Measurements from ENCODE around the gene PTGER3. TPM values are rescaled to one million over a fixed set of nuclear protein-coding genes. Genes with fewer than 3 reads are reported as not detected.
A peak's percentile ranks its signal among the peaks of the same experiment; 100 is the strongest.

The PTGER3 gene
- total and polyA plus RNA-seq, 2 donors: 16.0 to 36.0 TPM

- no peak for DNase-seq (ENCODE audit: extremely low spot score)
- no peak overlapping the region for H3K4me3 ChIP-seq (ENCODE audit: low read depth, low read length)
- H3K36me3 ChIP-seq (ENCODE audit: insufficient read depth): no peaks in the 10 kb centered on the region
- no peak overlapping the region for H3K27ac ChIP-seq (ENCODE audit: low read depth)
- WGBS: 51% methylated on average over 2 of the region's 2 CpGs
- H3K4me1 ChIP-seq (ENCODE audit: insufficient read depth): no peaks in the 10 kb centered on the region
These were observed 5.8 kb downstream of the PTGER3 start for GRCh38 chr1:71041806-71042205.

- no peak overlapping the region for H3K27ac ChIP-seq (ENCODE audit: low read depth)
- DNase-seq (ENCODE audit: extremely low spot score): no peak
These were observed 7.9 kb downstream of the PTGER3 start for GRCh38 chr1:71039661-71040262.

GRCh38 chr1:71038942-71039341, 8.7 kb downstream of the PTGER3 start:
- no peak overlapping the region for H3K4me3 ChIP-seq (ENCODE audit: low read depth, low read length)
- no peak for DNase-seq (ENCODE audit: extremely low spot score)
- no peaks in the 10 kb centered on the region for H3K4me1 ChIP-seq (ENCODE audit: insufficient read depth)
- H3K36me3 ChIP-seq (ENCODE audit: insufficient read depth): no peaks in the 10 kb centered on the region
- H3K27ac ChIP-seq (ENCODE audit: low read depth): no peak overlapping the region
- 79% methylated on average over 2 of the region's 2 CpGs for WGBS

More at GRCh38 chr1:71039661-71040262, 7.9 kb downstream of the PTGER3 start:
- H3K4me1 ChIP-seq (ENCODE audit: insufficient read depth): no peaks in the 10 kb centered on the region
- H3K36me3 ChIP-seq (ENCODE audit: insufficient read depth): no peaks in the 10 kb centered on the region
- no peak overlapping the region for H3K4me3 ChIP-seq (ENCODE audit: low read depth, low read length)

GRCh38 chr1:71037829-71038620, 9.6 kb downstream of the PTGER3 start:
- Histone ChIP-seq H3K36me3 (ENCODE audit: insufficient read depth) (no peaks in the 10 kb centered on the region), H3K4me3 (ENCODE audit: low read depth, low read length) (no peak overlapping the region), H3K4me1 (ENCODE audit: insufficient read depth) (no peaks in the 10 kb centered on the region), H3K27ac (ENCODE audit: low read depth) (no peak overlapping the region)
- 56% methylated on average over 2 of the region's 2 CpGs for WGBS
- DNase-seq (ENCODE audit: extremely low spot score): no peak

- 93% methylated on average over 9 of the region's 9 CpGs for WGBS
- H3K4me3 ChIP-seq (ENCODE audit: low read depth, low read length): no peak overlapping the region
- no peaks in the 10 kb centered on the region for H3K36me3 ChIP-seq (ENCODE audit: insufficient read depth)
- H3K27ac ChIP-seq (ENCODE audit: low read depth): no peak overlapping the region
- no peak for DNase-seq (ENCODE audit: extremely low spot score)
- no peaks in the 10 kb centered on the region for H3K4me1 ChIP-seq (ENCODE audit: insufficient read depth)
These were observed 10.6 kb downstream of the PTGER3 start for GRCh38 chr1:71037066-71037465.

GRCh38 chr1:71033136-71033535, 14.5 kb downstream of the PTGER3 start:
- no peak overlapping the region for H3K27ac ChIP-seq (ENCODE audit: low read depth)
- WGBS: 100% methylated on average over 1 of the region's 1 CpG
- no peaks in the 10 kb centered on the region for H3K36me3 ChIP-seq (ENCODE audit: insufficient read depth)
- DNase-seq (ENCODE audit: extremely low spot score): no peak
- H3K4me3 ChIP-seq (ENCODE audit: low read depth, low read length): no peak overlapping the region
- H3K4me1 ChIP-seq (ENCODE audit: insufficient read depth): no peaks in the 10 kb centered on the region

GRCh38 chr1:71031426-71031825, 16.2 kb downstream of the PTGER3 start:
- no peak overlapping the region for H3K27ac ChIP-seq (ENCODE audit: low read depth)
- DNase-seq (ENCODE audit: extremely low spot score): no peak
- no peak overlapping the region for H3K4me3 ChIP-seq (ENCODE audit: low read depth, low read length)
- H3K36me3 ChIP-seq (ENCODE audit: insufficient read depth): no peaks in the 10 kb centered on the region
- no peaks in the 10 kb centered on the region for H3K4me1 ChIP-seq (ENCODE audit: insufficient read depth)

GRCh38 chr1:71030026-71030425, 17.6 kb downstream of the PTGER3 start:
- WGBS: 41% methylated on average over 1 of the region's 1 CpG
- no peak for DNase-seq (ENCODE audit: extremely low spot score)
- H3K27ac ChIP-seq (ENCODE audit: low read depth): no peak overlapping the region
- no peak overlapping the region for H3K4me3 ChIP-seq (ENCODE audit: low read depth, low read length)
- no peaks in the 10 kb centered on the region for H3K36me3 ChIP-seq (ENCODE audit: insufficient read depth)
- no peaks in the 10 kb centered on the region for H3K4me1 ChIP-seq (ENCODE audit: insufficient read depth)

- DNase-seq (ENCODE audit: extremely low spot score): no peak
- WGBS: 95% methylated on average over 1 of the region's 1 CpG
These were observed 18.6 kb downstream of the PTGER3 start for GRCh38 chr1:71028981-71029380.

GRCh38 chr1:71027991-71028390, 19.6 kb downstream of the PTGER3 start:
- no peaks in the 10 kb centered on the region for H3K36me3 ChIP-seq (ENCODE audit: insufficient read depth)
- no peak for DNase-seq (ENCODE audit: extremely low spot score)
- WGBS: 90% methylated on average over 7 of the region's 7 CpGs
- H3K4me3 ChIP-seq (ENCODE audit: low read depth, low read length): no peak overlapping the region
- H3K4me1 ChIP-seq (ENCODE audit: insufficient read depth): no peaks in the 10 kb centered on the region
- H3K27ac ChIP-seq (ENCODE audit: low read depth): no peak overlapping the region

More at GRCh38 chr1:71028981-71029380, 18.6 kb downstream of the PTGER3 start:
- no peaks in the 10 kb centered on the region for H3K36me3 ChIP-seq (ENCODE audit: insufficient read depth)
- H3K4me1 ChIP-seq (ENCODE audit: insufficient read depth): no peaks in the 10 kb centered on the region
- H3K27ac ChIP-seq (ENCODE audit: low read depth): no peak overlapping the region
- H3K4me3 ChIP-seq (ENCODE audit: low read depth, low read length): no peak overlapping the region

- DNase-seq (ENCODE audit: extremely low spot score): no peak
- H3K36me3 ChIP-seq (ENCODE audit: insufficient read depth): no peaks in the 10 kb centered on the region
- H3K27ac ChIP-seq (ENCODE audit: low read depth): no peak overlapping the region
- no peak overlapping the region for H3K4me3 ChIP-seq (ENCODE audit: low read depth, low read length)
- H3K4me1 ChIP-seq (ENCODE audit: insufficient read depth): no peaks in the 10 kb centered on the region
- WGBS: 88% methylated on average over 4 of the region's 4 CpGs
These were observed 21.5 kb downstream of the PTGER3 start for GRCh38 chr1:71026093-71026492.

GRCh38 chr1:71023515-71023914, 24.1 kb downstream of the PTGER3 start:
- H3K27ac ChIP-seq (ENCODE audit: low read depth): no peak overlapping the region

GRCh38 chr1:71019233-71019969, 28.2 kb downstream of the PTGER3 start:
- DNase-seq (ENCODE audit: extremely low spot score): peak; percentile 21
- H3K36me3 ChIP-seq (ENCODE audit: insufficient read depth): no peaks in the 10 kb centered on the region
- WGBS: 68% methylated on average over 7 of the region's 7 CpGs
- no peaks in the 10 kb centered on the region for H3K4me1 ChIP-seq (ENCODE audit: insufficient read depth)
- no peak overlapping the region for H3K27ac ChIP-seq (ENCODE audit: low read depth)
- no peak overlapping the region for H3K4me3 ChIP-seq (ENCODE audit: low read depth, low read length)

More at GRCh38 chr1:71023515-71023914, 24.1 kb downstream of the PTGER3 start:
- no peaks in the 10 kb centered on the region for H3K36me3 ChIP-seq (ENCODE audit: insufficient read depth)
- 83% methylated on average over 4 of the region's 4 CpGs for WGBS
- H3K4me3 ChIP-seq (ENCODE audit: low read depth, low read length): no peak overlapping the region
- DNase-seq (ENCODE audit: extremely low spot score): no peak
- H3K4me1 ChIP-seq (ENCODE audit: insufficient read depth): no peaks in the 10 kb centered on the region

- H3K4me1 ChIP-seq (ENCODE audit: insufficient read depth): no peaks in the 10 kb centered on the region
- no peak for DNase-seq (ENCODE audit: extremely low spot score)
- H3K4me3 ChIP-seq (ENCODE audit: low read depth, low read length): no peak overlapping the region
- H3K36me3 ChIP-seq (ENCODE audit: insufficient read depth): no peaks in the 10 kb centered on the region
- no peak overlapping the region for H3K27ac ChIP-seq (ENCODE audit: low read depth)
These were observed 28.8 kb downstream of the PTGER3 start for GRCh38 chr1:71018791-71019190.

Measured in urinary bladder (tissue), 4 donors.